GM21360 (cell line): Measurements from ENCODE around the gene ITPA.
"Not testable (repeated sequence)": the region's sequence is repeated elsewhere in the genome, so short reads cannot be mapped to it uniquely, and the experiment has no call there.

ENCODE experiments used
- ATAC-seq: cut with Tn5 transposase; IDR thresholded peaks from one replicate; pipeline ENCODE4 v1.9.1; 2021; ENCODE audit warnings: mild to moderate bottlenecking, moderate library complexity; ENCODE audit not compliant: unreplicated experiment

The ITPA gene

GRCh38 chr20:3172933-3173609, 36.2 kb upstream of the ITPA start, which contains the start of gene LZTS3:
LZTS3 (minus strand) TSS chr20:3173549; CDS start chr20:3167163, 6,386 bp downstream.
- ATAC-seq, result peak; percentile 75

- ATAC-seq, result peak; percentile 15
Measured at GRCh38 chr20:3173610-3174441, 35.5 kb upstream of the ITPA start.

- ATAC-seq, result no peak
Measured at GRCh38 chr20:3174442-3175261, 34.6 kb upstream of the ITPA start.

GRCh38 chr20:3175270-3175669, 34.0 kb upstream of the ITPA start:
- ATAC-seq, result no peak

GRCh38 chr20:3177746-3178485, 31.4 kb upstream of the ITPA start:
- no peak for ATAC-seq

- ATAC-seq, result no peak
Measured at GRCh38 chr20:3180319-3180718, 29.0 kb upstream of the ITPA start.

- ATAC-seq, result no peak
Measured at GRCh38 chr20:3181270-3181669, 28.0 kb upstream of the ITPA start.

- ATAC-seq, result not testable (repeated sequence)
Measured at GRCh38 chr20:3182429-3182828, 26.9 kb upstream of the ITPA start.

- ATAC-seq, result no peak
Measured at GRCh38 chr20:3183896-3184612, 25.2 kb upstream of the ITPA start.

- not testable (repeated sequence) for ATAC-seq
Measured at GRCh38 chr20:3187861-3188260, 21.4 kb upstream of the ITPA start.

- no peak for ATAC-seq
Measured at GRCh38 chr20:3188823-3189413, 20.4 kb upstream of the ITPA start.

GRCh38 chr20:3189561-3190131, 19.7 kb upstream of the ITPA start:
- ATAC-seq, result no peak

GRCh38 chr20:3190681-3191111, 18.6 kb upstream of the ITPA start:
- ATAC-seq, result no peak

- ATAC-seq, result no peak
Measured at GRCh38 chr20:3192226-3193015, 16.9 kb upstream of the ITPA start.

GRCh38 chr20:3193806-3194616, 15.3 kb upstream of the ITPA start:
- no peak for ATAC-seq

GRCh38 chr20:3194617-3195280, 14.5 kb upstream of the ITPA start:
- no peak for ATAC-seq
